HG02678 (cell line): ENCODE measurements around the gene VPS13D.
"Not testable (repeated sequence)": the region's sequence is repeated elsewhere in the genome, so short reads cannot be mapped to it uniquely, and the experiment has no call there.

Experiments
- ATAC-seq: cut with Tn5 transposase; IDR thresholded peaks from one replicate; pipeline ENCODE4 v1.9.1; 2021; ENCODE audit warnings: mild to moderate bottlenecking, moderate library complexity; ENCODE audit not compliant: unreplicated experiment

Gene VPS13D

DNA sequence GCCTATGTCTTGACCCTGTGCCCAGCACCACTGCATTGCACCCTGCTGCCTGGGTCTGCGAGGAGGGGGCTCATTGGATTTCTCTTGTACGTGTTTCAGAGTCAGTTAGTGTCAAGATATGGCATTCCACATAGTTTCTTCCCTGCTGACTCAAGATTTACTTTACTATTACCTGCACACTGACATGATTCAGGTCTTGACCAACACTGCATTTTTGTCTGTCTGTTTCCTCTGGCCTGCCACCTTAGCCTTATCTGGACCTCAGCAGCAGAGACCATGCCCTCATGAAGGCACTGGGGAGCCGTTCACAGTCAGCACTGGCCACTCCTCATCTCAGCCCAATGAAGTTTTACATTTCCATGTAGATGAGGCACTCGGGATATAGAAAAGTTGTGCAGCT lies 232.8 kb downstream of the VPS13D start:
- ATAC-seq: no peak

DNA sequence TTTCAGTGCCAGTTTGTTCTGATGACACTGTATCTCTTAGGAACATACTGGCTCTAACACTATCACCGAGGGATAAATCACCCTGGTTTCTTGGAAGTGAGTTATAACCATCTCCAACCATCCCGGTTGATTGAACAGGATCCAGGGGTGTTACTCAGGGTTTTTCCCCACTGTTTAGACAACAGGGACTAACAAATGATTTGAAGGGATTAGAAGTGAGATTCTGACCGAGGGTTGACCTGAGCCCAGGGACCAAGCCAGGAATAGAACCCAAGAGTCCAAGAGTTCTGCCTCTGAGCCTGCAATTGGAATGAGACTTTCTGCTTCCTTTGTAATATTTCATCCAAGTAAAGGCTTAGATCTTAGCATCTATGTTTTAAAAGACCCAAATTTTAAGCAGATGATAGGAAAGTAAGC lies 234.2 kb downstream of the VPS13D start:
- ATAC-seq: no peak

DNA sequence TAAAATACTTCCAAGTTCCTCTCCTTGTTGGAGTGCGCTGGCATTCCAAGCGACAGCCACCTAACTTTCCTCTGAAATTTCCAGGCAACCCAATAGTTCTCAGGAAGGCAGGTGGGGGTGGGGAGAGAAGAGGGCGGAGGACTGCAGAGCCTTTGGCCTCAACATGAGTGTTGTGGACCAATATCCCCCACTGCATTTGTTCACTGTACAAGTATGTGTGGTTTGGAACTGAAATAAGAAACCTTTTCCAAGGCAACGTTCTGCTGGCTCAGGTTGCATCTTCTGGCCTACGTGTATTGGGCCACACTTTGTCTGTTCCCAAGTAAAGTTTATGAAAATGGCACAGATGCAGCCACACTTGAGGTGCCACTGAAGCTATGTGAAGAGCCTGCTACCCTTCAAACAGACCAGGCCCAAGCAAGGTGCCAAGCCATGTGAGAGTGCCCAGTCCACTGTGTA lies 234.8 kb downstream of the VPS13D start:
- ATAC-seq: no peak

DNA sequence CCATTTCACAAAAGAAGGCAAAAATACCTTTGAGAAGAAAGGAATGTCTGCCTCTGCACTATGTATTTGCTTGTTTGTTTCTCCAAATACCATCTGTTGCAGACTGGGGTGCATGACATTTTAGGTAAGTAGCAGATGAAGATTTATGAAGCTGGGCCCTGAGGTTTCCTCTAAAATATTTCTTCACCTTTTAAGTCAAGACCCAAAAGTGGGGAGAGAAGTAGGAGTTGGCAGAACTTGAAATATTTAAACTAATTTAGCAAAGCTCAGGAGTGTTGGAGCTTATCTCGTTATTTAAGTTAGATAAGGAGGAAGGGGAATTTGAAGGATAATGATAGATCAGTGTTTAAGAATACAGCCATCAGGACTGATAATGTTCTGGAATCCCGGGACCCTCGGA lies 235.3 kb downstream of the VPS13D start:
- ATAC-seq: no peak

DNA sequence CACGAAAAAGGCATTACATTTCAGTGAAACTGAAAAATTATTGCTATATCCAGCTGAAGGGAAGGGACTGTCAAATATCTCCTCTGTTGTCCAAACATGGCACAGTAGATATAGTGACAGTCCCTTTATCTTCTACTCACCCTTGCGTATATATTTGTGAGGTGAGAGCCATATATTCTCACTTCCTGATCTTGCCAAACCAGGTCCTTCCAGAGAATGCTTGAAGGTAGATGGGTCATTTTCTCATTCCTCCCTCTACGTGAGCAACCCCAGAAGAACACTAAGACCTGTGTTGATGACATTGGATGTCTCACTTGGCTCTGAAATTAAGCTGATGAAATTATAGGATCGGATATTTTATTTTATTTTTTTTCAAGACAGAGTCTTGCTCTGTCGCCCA lies 237.0 kb downstream of the VPS13D start:
- no peak for ATAC-seq

DNA sequence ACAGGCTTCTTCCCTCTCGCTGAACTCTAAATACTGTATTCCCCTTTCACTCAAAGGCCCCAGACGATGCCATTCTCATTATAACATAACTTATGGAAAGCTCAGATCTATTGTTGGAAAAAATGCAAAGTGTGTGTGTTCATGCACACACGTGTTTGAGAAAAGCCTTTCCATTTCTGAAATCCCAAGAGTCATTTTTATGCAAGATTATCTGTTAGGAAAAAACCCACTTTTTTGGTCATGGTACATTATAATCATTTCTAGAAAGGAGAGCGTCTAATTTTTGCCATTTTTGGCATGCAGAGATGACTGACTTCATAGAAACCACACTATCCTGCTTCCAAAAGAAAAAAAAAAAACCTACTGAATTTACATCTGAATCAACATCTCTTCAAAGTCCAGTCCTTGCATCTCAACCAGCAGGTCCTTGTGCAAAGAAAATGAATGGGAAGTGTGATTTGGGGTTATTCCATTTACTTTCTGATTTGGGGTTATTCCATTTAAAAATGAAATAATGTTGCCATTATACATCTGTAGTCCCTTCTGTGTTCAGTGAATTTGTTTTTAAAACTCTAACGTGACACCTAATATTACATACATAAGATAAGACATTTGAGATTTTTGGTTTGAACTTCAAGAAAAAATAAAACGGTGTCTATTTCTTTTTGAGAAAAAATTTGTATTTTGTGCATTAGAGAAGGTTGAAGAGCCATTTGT lies 237.9 kb downstream of the VPS13D start:
- no peak for ATAC-seq

DNA sequence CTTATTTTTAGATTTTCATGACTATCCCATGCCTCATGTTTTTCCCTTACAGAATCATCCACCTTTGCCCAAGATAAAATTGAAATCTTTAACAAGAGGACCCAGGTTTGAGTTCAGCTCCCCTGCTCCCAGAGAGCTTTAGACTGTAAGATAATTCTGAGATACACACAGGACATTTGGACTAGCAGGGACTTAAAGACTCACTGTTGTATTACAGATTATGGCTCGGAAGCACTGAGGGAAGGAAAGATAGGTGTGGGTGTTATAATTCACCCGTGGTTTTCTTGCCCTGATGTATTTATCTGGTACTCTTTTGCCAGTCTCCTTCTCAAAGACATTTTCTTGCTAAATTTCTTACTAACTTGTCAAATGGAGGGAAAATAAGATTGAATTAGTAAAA lies 238.5 kb downstream of the VPS13D start:
- no peak for ATAC-seq

DNA sequence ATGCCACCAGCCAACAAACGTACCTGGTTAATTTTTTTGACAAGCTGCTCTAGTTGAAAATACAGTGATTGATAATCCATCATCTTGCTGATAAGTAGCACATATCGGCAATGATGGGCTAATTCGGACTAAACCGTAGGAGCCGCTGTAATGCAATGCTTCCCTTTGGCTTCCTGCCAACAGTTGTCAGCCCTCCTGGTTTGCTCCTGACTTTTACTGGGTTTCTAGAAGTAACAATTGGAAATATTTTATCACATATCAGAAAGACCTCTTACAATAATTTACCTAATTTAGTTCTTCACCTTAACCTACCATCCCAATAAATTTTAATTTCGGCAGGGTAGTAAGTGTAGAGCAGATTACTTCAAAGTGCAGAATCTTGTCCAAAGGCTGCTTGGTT lies 239.7 kb downstream of the VPS13D start:
- ATAC-seq: no peak

DNA sequence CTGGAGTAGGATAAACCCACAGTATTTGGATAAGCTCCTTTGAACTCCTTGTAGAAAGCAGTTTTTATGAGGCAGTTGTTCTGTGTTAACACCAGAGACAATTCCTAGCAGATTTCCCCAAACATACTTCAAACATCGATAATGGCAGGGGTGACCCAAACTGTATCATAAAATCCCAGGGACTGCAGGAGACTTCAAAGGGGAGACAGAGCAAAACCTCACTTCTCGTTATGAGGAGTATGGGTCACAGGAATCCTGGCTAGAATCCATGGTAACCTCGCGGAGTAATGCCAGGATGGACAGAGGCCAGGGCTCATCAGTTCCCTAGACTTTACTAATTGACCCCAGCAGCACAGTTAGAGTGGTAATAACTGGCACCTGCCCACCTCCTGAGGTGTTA lies 240.2 kb downstream of the VPS13D start:
- ATAC-seq: no peak

DNA sequence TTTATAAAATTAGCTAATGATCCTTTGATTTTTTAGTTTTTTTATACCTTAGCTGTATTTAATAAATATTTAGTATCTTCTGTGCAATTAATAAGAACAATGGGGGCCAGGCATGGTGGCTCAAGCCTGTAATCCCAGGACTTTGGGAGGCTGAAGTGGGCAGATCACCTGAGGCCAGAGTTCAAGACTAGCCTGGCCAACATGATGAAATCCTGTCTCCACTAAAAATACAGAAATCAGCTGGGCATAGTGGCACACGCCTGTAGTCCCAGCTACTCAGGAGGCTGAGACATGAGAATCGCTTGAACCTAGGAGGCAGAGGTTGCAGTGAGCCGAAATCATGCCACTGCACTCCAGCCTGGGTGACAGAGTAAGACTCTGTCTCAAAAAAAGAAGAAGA lies 241.1 kb downstream of the VPS13D start:
- not testable (repeated sequence) for ATAC-seq

DNA sequence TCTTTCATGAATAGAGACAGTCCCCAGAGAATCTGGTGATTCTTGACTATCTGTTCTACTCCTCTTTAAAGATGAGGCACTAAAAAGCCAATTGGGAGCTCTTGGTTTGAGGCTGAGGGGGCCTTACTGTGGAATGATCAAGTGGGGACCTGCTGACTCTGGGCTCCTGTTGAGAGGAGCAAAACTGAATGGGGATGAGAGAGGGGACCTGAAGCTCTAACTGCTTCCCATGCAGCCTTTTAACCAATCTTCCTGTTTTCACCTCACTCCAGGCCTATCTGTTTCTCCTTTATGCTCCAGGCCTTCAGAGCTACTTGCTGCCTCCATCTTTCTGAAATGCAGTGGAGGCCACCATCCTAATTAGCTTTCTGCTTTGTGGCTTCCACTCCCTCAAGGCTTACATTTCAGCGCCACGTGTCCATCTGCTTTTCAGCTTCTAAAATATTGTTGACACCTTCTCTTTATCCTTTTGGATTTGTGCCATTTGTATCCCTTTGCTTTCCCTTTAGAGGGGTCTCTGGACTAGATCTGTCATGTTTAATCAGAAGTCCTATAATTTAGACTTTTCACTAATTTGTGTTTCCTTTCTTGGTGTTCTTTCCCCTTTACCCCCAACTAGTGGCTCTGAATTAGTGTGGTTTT lies 242.4 kb downstream of the VPS13D start:
- no peak for ATAC-seq

DNA sequence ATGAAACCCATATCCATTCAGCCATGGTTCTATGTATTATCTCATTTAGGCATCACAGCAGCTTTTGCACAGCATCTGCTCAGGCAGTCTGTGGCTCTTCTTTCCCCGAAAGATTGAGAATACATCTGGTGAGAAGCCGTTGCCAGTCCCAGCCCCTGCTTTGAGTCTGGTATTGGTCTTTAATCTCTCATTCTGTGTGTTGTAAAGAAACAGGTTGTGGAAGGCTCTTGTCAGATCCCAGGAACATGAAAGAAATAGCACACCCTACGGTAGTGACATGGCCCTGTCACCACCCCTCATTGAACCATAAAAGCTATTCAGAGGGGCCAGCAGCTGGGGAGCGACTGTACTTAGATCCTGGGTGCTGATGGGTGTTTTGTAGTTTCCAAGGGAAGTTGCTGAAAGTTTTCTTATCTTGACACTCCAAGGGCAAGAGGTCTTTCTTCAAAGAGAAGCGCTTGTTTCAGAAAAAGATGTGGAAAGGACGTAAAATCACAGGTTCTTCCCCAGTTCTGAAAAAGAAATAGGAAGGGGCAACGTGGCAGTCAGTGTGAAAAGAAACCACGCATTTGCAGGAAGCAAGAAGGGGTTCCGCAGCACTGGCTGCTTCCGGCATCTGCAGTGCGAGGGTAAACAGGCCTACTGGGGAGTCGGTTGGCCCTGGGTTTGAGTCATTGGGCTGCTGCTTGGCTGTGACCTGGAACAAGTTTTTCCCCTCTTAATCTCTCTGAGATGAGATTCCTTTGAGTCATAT lies 243.1 kb downstream of the VPS13D start:
- no peak for ATAC-seq

DNA sequence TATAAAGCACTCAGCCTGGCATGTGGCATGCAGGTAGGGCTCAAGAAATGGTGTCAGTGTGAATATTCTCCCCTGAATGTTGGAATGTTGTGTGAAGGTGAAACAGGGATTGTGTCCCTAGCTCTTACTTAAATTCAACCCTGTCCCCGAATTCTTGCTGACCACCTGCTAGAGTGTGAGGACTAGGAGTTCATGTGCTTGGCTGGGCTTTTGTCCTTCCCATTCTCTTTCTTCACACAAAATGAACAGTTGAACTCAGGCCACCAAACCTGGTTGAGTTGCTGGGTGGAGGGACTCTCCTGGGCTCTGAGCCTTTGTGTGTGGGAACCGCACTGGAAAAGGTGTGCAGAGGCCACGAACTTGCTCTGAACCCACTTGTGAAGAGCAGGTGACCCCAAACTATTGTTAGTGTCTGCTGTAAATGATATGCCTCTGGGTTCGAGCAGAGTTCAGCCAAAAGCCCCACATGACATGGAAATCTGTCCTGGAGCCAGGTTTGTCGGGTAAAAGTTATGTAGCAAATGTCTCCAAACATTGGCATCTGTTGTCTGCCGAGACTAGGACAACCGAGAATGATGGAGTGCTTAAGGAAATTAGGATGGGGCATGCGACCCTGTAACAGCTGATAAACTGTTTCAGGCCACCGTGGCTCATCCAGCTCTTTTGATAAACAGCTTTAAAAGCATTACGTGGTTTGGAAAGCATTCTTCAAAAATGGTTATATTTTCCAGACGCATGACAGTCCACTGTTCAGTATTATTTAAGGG lies 243.9 kb downstream of the VPS13D start:
- ATAC-seq: no peak

DNA sequence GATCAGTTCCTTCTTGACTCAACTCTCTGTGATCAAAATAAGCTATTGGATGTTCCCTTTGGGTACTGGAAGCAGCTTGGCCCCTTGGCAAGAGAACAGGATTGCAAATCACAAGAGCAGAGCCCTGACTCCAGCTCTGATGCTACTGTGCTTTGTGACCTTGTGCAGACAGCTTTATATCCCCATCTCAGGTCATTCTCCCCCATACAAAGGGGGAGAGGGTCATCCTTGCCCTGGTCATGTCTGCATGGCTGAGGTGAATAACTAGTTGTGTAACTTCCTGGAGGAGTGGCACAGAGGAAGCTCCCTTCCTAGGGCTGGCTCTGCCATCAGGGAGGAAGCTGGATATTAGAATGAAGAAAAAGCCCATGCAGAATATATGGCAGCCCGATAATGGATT lies 245.3 kb downstream of the VPS13D start:
- no peak for ATAC-seq

DNA sequence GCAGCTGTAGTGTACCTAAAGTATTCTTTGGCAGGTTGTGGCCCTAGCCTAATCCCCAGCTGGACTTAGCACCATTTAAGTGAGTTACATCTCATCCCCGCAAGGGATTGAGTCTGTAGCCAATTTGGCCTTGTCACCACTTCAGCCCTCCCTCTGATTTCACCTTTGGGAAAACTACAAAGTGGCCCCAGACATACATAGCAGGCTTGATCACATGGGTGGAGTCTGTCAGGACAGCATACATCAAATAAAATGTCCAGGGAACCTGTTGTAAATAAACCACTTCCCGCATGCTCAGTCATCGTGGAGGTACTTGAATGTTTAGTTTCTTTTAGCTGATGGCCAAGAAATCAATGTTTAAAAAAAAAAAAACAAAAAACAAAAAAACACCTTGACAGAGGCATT lies 245.7 kb downstream of the VPS13D start:
- ATAC-seq: no peak

DNA sequence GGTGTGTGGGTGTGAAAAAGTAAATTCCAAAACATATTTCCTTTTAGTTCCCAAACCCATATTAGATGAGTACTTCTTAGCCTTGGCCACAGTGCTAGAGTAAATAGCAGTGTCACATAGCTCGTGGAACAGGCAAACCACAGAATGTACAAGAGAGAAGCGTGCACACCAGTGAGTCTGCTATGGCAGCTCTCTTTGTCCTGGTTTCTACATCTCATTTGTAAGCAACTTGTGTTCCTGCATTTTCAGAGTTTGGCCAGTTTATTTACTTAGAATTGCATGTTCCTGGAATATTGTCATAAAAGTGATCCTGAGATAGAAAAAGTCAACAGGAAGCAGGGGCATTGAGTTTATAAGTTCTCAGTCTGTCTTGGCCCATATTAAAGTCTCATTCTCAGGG lies 246.1 kb downstream of the VPS13D start:
- no peak for ATAC-seq

DNA sequence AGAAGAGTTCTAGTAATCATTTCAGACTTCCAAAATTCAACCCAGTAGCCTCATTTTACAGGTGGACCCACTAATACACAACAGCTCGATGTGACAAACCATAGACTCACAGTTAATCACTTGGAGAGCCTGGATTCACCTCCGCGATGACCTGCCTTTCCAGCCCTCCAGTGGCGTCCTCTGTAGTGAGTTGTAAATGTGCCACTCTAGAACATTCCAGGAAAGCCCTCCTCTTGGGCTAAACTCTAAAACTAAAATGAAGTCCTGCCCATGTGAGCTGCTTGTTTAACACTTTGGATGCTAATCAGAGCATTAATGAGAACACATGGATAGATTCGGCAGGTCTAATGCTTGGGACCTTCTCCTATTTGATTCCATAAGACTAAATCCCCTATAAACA lies 247.5 kb downstream of the VPS13D start:
- no peak for ATAC-seq

DNA sequence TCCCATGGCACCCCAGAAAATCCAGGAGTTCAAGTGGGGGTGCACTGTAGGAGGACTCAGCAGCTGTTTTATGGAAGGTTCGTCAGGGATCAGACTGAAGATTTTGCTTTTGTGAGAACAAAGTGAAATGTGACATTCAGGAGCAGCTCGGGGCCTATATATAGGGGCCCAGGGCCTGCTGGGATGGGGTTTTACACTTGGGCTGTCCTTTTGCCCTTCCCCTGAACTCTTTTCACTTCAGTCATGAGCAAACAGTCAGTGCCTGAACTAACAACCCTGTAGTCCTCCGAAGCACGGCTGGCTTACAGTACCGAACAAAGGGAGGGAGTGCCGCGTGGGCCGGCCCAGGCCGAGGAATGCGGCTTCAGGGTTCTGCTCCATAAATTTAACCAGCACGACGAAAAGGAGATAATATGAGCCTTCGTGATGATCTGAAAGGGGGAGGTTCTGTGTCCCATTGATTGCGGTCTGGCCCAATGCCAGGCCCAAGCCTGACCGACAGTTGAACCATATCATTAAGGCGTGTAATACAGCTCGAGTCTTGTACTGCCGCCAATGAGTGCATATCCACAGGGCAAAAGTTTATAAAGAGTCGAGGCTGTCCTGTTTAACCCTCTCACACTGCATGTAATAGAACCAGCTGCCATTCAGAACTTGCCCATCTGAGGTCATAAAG lies 248.2 kb downstream of the VPS13D start:
- no peak for ATAC-seq

DNA sequence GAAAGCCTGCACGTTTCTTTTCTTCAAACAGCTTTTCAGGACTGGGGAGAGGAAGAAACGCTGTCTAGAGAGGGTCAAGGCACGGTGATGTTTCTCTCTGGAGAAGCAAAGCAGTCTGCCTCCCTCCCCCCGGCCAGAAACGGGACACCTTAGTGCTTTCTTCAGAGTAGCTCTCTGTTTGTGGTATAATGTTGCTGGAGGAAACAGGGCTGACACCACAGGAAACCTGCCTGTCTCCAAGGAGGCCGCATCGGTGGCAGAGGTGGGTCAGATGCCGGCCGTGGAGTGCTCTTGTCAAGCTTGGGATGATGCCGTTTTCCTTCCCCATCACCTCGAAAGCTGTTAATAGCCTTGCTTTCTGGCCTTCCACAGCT lies 248.8 kb downstream of the VPS13D start:
- ATAC-seq: no peak

DNA sequence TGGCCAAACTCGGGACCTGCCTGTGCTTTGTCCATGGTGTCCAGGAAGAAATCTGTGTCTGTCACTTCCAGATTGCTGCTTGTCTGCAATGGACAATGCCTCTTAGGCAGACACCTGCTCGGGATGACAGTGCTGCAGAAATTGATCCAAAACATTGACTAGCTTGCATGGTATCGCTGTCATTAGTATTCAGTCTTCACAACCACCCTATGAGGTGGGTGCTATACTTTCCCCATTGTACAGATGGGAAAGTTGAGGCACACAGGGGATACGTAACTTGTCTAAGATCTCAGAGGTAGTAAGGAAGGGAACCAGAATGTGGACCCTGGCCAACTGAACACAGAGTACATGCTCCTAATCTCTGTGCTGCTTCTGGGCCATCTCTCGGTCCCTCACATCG lies 249.5 kb downstream of the VPS13D start:
- no peak for ATAC-seq

DNA sequence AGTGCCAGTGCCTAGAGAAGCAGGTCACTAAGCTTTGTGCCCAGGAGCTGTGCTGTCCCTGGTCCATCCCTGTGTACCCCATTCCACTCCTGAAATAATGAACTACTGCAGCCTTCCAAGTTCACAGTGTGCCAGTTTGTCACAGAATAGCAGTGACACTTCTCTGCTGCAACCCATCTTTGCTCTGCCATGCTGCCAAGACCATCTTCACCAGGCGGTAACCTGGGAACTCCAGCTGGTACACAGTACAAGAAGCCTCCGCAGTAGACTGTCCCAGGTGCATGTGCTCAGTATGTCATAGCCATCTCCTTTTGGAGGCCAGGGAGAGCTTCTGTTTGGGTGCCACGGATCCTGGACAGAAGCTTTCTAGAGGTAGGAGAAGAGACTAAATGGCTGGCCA lies 250.2 kb downstream of the VPS13D start:
- no peak for ATAC-seq
